ENCODE data around the gene ALDOC. TPM values are rescaled to one million over a fixed set of nuclear protein-coding genes. Genes with fewer than 3 reads are reported as not detected.

Gene ALDOC
- total and polyA plus RNA-seq, 10 of the 15 experiments (the other 5 are each of a cell fraction or from before 2014, with no cell fraction given), result 16.0 to 268 (median 78.2) TPM

DNA sequence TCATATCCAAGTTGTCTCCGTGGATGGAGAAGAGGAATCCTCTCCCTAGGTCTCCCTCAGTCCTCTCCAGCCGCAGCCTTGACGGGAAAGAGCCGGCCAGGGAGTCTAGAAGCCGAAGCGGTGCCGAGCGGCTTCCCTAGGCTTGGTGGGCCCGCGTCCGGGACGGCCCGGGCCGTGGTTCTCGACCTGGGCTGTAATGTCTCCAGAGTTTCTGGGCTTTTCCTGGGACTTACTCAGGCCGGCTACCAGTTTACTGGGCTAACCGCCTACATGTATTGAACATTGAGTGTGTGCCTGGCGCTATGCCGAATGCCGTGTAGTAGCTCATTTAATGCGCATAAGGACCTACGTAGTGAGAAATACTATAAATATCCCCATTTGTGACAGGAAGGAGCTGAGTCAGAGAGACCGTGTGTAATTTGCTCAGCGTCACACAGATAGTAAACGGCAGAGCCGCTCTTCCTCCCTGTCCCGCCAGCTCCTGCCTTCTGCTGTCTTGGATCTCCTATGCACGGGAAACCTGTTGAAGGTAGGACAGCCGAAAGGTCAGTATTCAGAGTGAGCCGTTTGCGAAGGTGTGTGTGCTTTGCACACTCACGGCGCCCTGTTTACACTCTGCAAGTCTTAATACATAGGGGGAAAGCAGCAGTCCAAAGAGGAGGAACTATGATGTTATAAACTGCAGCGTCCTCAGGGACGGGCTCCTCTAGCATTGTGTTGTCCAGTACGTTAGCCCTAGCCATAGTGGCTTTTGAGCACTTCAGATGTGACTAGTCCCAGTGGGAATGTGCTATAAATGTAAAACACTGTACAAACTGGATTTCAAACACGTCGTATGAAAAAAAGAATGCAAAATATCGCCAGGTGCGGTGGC, 22.9 kb upstream of the ALDOC start (continued):
- TF ChIP-seq GATAD2B (conservative IDR thresholded peaks at IDR 0.05; ENCODE audit: low read depth) (0 out of 2 replicates have a peak, but pooled peaks have one; percentile 41), POU2F2 (IDR thresholded peaks at IDR 0.05; ENCODE audit: borderline replicate concordance, low read depth, low read length) (0 out of 3 replicates have a peak, but pooled peaks have one; percentile 18), RUNX3 (IDR thresholded peaks at IDR 0.05; ENCODE audit: low read length) (peak; percentile 24; the same call in 1 of the 2 replicates), CBFB (IDR thresholded peaks at IDR 0.05; ENCODE audit: low read depth) (0 out of 2 replicates have a peak, but pooled peaks have one; percentile 49), ATF7 (IDR thresholded peaks at IDR 0.05; ENCODE audit: low read depth) (peak; percentile 64; the same call in 1 of the 2 replicates), SUZ12 (IDR thresholded peaks at IDR 0.05; ENCODE audit: unreplicated experiment) (no peak), IKZF1 (conservative IDR thresholded peaks at IDR 0.05) (peak; percentile 78), NBN (IDR thresholded peaks at IDR 0.05) (0 out of 2 replicates have a peak, but pooled peaks have one; percentile 53), SMARCA5 (IDR thresholded peaks at IDR 0.05) (peak; percentile 51; the same call in 1 of the 2 replicates), ZNF622 (IDR thresholded peaks at IDR 0.05) (no peak), SPI1 (IDR thresholded peaks at IDR 0.05; ENCODE audit: borderline replicate concordance, insufficient read depth, low read depth, low read length) (peak; percentile 38; the same call in 1 of the 2 replicates), HDAC2 (IDR thresholded peaks at IDR 0.05) (no peak), MEF2B (IDR thresholded peaks at IDR 0.05; ENCODE audit: partially characterized antibody, poor library complexity, severe bottlenecking) (peak; percentile 67), YBX1 (IDR thresholded peaks at IDR 0.05) (no peak), MEF2A (IDR thresholded peaks at IDR 0.05; ENCODE audit: insufficient read depth, low read depth, low read length) (peak; percentile 84), NR2C2 (IDR thresholded peaks at IDR 0.05; ENCODE audit: borderline replicate concordance, control insufficient read depth, insufficient read length, low read depth) (no peak), ATF2 (IDR thresholded peaks at IDR 0.05; ENCODE audit: low read length) (0 out of 2 replicates have a peak, but pooled peaks have one; percentile 38), POLR2AphosphoS2 (IDR thresholded peaks at IDR 0.05; ENCODE audit: low read depth, low read length) (no peak), SIN3A (IDR thresholded peaks at IDR 0.05; ENCODE audit: low read depth, low read length) (0 out of 2 replicates have a peak, but pooled peaks have one; percentile 20), JUNB (IDR thresholded peaks at IDR 0.05) (peak; percentile 24; the same call in 1 of the 2 replicates), SMAD1 (IDR thresholded peaks at IDR 0.05; ENCODE audit: low read depth, partially characterized antibody) (peak; percentile 2)
- TF ChIP-seq, protein P1, sequence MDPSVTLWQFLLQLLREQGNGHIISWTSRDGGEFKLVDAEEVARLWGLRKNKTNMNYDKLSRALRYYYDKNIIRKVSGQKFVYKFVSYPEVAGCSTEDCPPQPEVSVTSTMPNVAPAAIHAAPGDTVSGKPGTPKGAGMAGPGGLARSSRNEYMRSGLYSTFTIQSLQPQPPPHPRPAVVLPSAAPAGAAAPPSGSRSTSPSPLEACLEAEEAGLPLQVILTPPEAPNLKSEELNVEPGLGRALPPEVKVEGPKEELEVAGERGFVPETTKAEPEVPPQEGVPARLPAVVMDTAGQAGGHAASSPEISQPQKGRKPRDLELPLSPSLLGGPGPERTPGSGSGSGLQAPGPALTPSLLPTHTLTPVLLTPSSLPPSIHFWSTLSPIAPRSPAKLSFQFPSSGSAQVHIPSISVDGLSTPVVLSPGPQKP (IDR thresholded peaks at IDR 0.05; ENCODE audit: low read depth, low read length), result no peak
- TF ChIP-seq, protein P2, sequence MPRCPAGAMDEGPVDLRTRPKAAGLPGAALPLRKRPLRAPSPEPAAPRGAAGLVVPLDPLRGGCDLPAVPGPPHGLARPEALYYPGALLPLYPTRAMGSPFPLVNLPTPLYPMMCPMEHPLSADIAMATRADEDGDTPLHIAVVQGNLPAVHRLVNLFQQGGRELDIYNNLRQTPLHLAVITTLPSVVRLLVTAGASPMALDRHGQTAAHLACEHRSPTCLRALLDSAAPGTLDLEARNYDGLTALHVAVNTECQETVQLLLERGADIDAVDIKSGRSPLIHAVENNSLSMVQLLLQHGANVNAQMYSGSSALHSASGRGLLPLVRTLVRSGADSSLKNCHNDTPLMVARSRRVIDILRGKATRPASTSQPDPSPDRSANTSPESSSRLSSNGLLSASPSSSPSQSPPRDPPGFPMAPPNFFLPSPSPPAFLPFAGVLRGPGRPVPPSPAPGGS (IDR thresholded peaks at IDR 0.05; ENCODE audit: borderline replicate concordance, insufficient read depth, low read depth, low read length, poor library complexity, severe bottlenecking), result peak; percentile 78
